GM18861 (cell line): ENCODE data around the gene C6orf47.

Experiments
- ATAC-seq: cut with Tn5 transposase; IDR thresholded peaks from one replicate; pipeline ENCODE4 v1.9.1; 2021; ENCODE audit not compliant: unreplicated experiment

C6orf47 gene

DNA sequence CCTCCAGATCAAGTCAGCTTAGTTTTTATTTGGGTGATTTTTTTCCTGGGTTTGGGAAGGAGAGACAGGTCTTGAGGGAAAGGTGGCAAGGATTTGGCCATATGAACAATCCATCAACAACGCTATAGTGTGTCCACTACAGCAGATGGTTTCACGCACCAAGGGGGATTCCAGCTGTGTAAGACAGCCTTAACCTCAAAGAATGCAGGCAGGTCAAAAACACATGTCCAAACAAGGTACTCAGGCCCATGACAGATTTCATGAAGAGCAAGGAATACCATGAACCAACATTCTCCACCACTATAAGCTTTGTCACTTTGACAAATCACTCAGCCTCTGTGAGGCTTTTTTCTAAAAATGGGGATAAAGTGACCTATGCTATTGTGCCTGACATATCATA lies 43.6 kb downstream of the C6orf47 start:
- no peak for ATAC-seq

DNA sequence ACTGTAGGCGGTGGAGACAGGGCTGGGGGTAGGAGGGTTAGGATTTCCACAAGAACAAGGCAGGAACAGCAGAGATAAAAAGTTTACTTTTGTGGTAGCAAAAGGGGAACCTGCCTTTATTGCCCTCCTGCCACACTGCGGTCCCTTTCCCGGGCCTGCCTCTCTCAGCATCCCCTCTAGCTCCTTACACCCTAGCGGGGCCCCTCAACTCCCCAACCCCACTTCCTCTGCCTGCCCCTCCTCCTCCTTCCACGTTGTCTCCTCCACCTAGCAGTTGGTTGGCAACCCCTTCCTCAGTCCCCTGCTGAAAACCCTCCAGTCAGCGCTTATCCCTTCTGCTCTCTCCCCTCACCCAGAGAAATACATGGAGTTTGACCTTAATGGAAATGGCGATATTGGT lies 44.8 kb downstream of the C6orf47 start:
- ATAC-seq: no peak

DNA sequence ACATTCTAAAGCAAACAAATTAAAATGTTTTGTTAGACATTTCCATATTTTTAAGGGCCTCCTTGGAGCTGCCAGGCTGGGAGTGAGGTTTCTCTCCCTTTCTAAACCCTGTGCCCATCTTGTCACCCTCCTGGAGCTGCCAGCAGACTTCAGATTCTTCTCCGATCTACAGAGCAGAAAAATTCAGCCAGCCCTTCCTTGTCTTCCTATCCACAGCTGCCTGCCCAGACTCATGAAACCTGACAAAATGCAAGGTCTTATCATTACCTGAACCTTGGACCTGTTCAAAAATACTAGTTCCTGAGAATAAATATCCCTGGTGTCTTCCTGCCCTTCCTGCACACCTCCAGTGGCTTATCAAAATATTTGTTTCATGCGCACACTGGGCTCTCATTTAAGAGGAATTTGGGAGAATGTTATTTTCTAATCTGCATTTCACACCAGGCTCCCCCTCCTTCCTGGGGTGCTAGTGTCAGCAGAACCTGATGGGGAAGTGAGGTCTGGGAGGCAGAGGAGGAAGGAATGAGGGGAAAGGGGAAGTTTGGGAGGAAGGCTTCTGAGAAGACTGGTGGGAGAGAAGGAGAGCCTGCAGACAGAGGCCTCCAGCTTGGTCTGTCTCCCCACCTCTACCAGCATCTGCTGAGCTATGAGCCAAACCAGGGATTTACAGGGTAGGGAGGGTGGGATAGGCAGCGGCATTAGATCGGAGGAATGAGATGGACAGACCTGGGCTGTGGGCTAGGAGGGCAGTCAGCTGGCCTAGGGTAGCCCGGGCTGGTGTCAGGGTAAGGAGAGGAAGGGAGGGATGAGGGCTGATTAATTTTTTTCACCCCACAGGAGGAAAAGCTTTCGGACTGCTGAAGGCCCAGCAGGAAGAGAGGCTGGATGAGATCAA lies 45.6 kb downstream of the C6orf47 start, which contains the start of gene AIF1:
Gene AIF1 (plus strand): TSS at position 551 of the 895 bp plus-strand sequence. CDS start 96 bp downstream, at position 647.
- ATAC-seq: no peak

DNA sequence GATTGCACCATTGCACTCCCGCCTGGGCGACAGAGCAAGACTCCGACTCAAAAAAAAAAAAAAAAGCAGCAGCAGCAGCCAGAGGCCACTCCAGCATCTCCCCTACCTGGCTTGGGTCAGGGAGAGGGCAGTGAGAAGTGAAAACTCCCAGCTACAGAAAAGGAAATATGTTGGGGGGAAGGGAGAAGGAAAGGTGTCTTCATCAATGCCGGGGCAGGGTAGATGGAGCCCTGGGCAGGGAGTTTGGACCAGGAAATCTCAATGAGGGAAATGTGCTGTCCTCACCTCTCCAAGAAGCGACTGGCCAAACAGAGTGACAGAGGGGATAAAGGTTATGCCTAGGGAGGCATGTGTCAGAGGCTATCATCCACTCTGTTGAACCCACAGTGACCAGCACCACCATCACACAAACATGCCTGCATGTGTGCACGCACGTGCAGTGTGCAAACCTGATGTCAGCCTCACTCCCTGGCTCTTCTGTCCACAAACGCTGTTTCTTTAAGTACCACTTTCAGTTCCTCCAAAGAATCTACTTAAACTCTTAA lies 46.4 kb downstream of the C6orf47 start:
- ATAC-seq: no peak

DNA sequence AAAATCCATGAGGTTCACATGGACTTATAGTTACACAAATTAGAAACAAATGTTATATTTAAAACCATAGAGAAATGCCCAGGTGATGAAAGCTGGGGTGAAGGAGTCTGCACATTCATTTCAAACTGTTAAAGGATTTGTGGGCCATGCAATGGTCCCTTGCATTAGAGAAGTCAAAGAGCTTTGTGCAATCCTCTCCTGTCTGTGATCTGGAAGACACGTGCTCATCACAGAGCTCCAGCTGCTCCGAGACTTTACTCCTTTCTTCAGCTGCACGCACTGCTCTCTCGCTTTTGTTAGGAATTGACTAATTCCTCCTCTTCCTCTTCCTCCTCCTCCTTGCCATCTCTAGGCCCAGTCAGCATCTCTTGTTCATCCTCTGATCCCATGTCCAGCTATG lies 49.6 kb downstream of the C6orf47 start:
- no peak for ATAC-seq

DNA sequence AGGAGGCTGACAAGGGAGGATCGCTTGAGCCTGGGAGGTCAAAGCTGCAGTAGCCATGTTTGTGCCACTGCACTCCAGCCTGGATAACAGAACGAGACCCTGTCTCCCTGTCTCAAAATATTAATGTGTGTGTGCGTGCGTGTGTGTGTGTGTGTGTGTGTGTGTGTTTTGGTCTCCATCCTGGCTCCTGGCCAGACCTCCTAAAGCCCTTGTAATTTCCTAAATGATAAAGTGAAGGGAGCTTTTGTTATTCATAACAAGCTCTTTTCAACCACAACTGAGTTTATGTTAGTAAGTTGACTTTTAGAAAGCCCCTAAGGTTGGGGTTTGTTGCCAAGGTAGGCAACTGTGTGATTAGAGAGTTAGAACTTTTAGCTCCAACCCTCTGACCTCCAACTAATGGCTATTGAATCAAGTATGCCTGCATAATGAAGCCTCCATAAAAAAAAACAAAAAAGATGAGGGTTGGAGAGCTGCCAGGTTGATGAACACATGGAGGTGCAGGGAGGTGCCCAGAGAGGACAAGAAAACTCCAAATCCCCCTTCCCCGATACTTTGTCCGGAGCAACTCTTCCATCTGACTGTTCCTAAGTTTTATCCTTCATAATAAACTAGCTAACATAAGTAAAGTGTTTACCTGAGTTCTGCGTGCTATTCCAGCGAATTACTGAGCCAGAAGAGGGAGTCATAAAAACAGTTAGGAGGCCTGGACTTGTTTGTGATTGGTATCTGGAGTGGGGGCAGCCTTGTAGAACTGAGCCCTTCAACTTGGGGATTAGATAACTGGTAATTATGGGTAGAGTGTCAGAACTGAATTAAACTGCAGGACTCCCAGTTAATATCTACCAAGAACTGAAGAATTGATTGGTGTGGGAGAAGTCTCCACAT lies 50.8 kb downstream of the C6orf47 start:
- no peak for ATAC-seq
